Pancreas (tissue), 10 donors: ENCODE measurements around the gene SYNE4. TPM values are rescaled to one million over a fixed set of nuclear protein-coding genes. Genes with fewer than 3 reads are reported as not detected.

ENCODE experiments used
- ATAC-seq, 4 donors: fragments of 200-7000 bp; cut with Tn5 transposase; one replicate each; pipeline versions ENCODE4 v1.8.0 to v1.9.1; 2020; ENCODE audit warnings: mild to moderate bottlenecking in 4 of 4, moderate library complexity in 4 of 4
- DNase-seq, 6 donors: peaks; one replicate each; pipeline ENCODE4 v3.0.0-alpha.2; 2020
- FAIRE-seq: peaks from 2 replicates; lab custom pipeline; 2012; peaks lifted over from hg19 to GRCh38; lab: Jason Lieb, UNC
- H3K27ac ChIP-seq, 4 donors: fragments of 200-600 bp; sonication (generic); 1 replicate in 3 of 4; 2 replicates in 1 of 4; pipeline versions ENCODE4 v1.5.0 to v1.8.0; 2020
- H3K27me3 ChIP-seq, 4 donors: fragments of 200-600 bp; one replicate each; pipeline ENCODE4 v1.8.0; 2021
- H3K36me3 ChIP-seq, 3 donors: fragments of 200-600 bp; sonication (generic) in 1 of 3; one replicate each; pipeline versions ENCODE4 v1.5.0 to v1.8.0; 2020 to 2021
- H3K4me1 ChIP-seq, 3 donors: fragments of 200-600 bp; one replicate each; pipeline ENCODE4 v1.8.0; 2021
- H3K4me3 ChIP-seq, 4 donors: fragments of 200-600 bp; sonication (generic) in 2 of 4; one replicate each; pipeline versions ENCODE4 v1.5.0 to v1.8.0; 2020 to 2021
- H3K9me3 ChIP-seq, 4 donors: fragments of 200-600 bp; one replicate each; pipeline ENCODE4 v1.8.0; 2021
- CTCF ChIP-seq, 4 donors: fragments of 200-600 bp; sonication (generic) in 3 of 4; IDR thresholded peaks; one replicate each; pipeline versions ENCODE4 v1.5.0 to v1.8.0; 2021; ENCODE audit warnings: antibody characterized with exemption in 4 of 4
- WGBS, 2 donors: extraction: QIAGEN DNeasy Blood & Tissue Kit; methylation state at CpG; one replicate each; pipeline ENCODE4 v1.1.7; 2013; 5-methylcytosine and 5-hydroxymethylcytosine counted together
- intact Hi-C, 3 donors: fragments of 100-400 bp; cut with DNase I; formaldehyde crosslinking; loops; one replicate each; pipeline versions ENCODE4 v1.11.1 to v1.14.2; 2022
- polyA plus RNA-seq, 2 donors: library from polyadenylated mRNA; stranded (reverse); fragments of 200-250 nt; gene quantifications; one replicate each; pipeline ENCODE4 v1.2.3, GENCODE V29; 2013
- total RNA-seq, 6 donors: library from RNA; stranded (reverse); fragmentation: NEBNext Ultra II Directional in 4 of 6; extraction: Animal tissue kit (Norgen Biotek cat#: 25700) in 4 of 6; gene quantifications; one replicate each; pipeline versions ENCODE4 v1.2.1 to v1.2.4, GENCODE V29; 2021 to 2023
- donor health status: healthy with polysubstance abuse.
- donor health status: DM: no; HTN: no; CAD: no; lungs with moderate emphysema.
- donor health status: DM: no; HTN: no; CAD: no.
- donor health status: control.
- donor health status: control.
- donor health status: Bipolar disorder and iron deficiency.
- donor health status: DM: yes; HTN: yes; CAD: no.
- donor health status: DM: no; HTN: no; CAD: no.
- donor health status: DM: no; HTN: no; CAD: no.
- donor health status: DM: yes; HTN: yes; CAD: no.

Gene SYNE4
- total and polyA plus RNA-seq, 8 donors = 2.6 to 14.3 (median 4.7) TPM

- WGBS, 2 donors = 78 to 86% methylated on average over 8 of the region's 8 CpGs
- FAIRE-seq (no peak), DNase-seq (no peak), ATAC-seq (peak in 3 of 4 donors; percentile 35 to 66 (median 57))
- no peak overlapping the region for H3K27ac ChIP-seq
- no peak overlapping the region for H3K4me3 ChIP-seq
- H3K4me1 ChIP-seq = no peaks in the 10 kb centered on the region
- TF ChIP-seq CTCF (IDR thresholded peaks at IDR 0.05) = no peak
- H3K9me3 ChIP-seq = no peaks in the 10 kb centered on the region
- intact Hi-C loops = no loop called here
- H3K36me3 ChIP-seq = no peaks in the 10 kb centered on the region
- H3K27me3 ChIP-seq = no peaks in the 10 kb centered on the region
Observed at GRCh38 chr19:36030264-36031148, 21.9 kb upstream of the SYNE4 start.

GRCh38 chr19:36028313-36029041 lies 19.9 kb upstream of the SYNE4 start:
- Histone ChIP-seq H3K4me1 (no peaks in the 10 kb centered on the region), H3K9me3 (no peaks in the 10 kb centered on the region), H3K27me3 (no peaks in the 10 kb centered on the region), H3K4me3 (no peak overlapping the region), H3K36me3 (no peaks in the 10 kb centered on the region), H3K27ac (no peak overlapping the region)
- FAIRE-seq (no peak), ATAC-seq (no peak), DNase-seq (no peak)
- WGBS, 2 donors = 74 to 86% methylated on average over 10 of the region's 10 CpGs
- TF ChIP-seq CTCF (IDR thresholded peaks at IDR 0.05) = no peak
- intact Hi-C loops = no loop called here

DNA sequence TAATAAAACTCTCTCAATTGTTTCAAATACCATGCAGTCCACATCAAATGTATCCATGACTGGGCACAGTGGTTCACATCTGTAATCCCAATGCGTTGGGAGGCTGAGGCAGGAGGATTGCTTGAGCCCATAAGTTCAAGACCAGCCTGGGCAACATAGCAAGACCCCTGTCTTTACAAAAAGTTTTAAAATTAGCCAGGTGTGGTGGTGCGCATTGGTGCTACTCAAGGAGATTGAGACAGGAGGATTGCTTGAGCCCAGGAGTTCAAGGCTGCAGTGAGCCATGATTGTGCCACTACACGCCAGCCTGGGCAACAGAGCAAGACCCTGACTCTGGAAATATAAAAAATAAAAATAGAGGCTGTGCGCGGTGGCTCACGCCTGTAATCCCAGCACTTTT lies 19.1 kb upstream of the SYNE4 start:
- H3K27ac ChIP-seq = no peak overlapping the region
- H3K36me3 ChIP-seq = no peaks in the 10 kb centered on the region
- ATAC-seq (no peak), FAIRE-seq (no peak), DNase-seq (no peak)
- intact Hi-C loops = no loop called here
- H3K4me1 ChIP-seq = no peaks in the 10 kb centered on the region
- 91 to 92% methylated on average over 6 of the region's 6 CpGs for WGBS, 2 donors
- TF ChIP-seq CTCF (IDR thresholded peaks at IDR 0.05) = no peak
- no peak overlapping the region for H3K4me3 ChIP-seq
- no peaks in the 10 kb centered on the region for H3K9me3 ChIP-seq
- no peaks in the 10 kb centered on the region for H3K27me3 ChIP-seq

- Histone ChIP-seq H3K36me3 (no peaks in the 10 kb centered on the region), H3K4me1 (no peaks in the 10 kb centered on the region), H3K4me3 (no peak overlapping the region), H3K9me3 (no peaks in the 10 kb centered on the region), H3K27ac (no peak overlapping the region), H3K27me3 (no peaks in the 10 kb centered on the region)
- 92 to 94% methylated on average over 48 to 49 of the region's 49 CpGs for WGBS, 2 donors
- TF ChIP-seq CTCF (IDR thresholded peaks at IDR 0.05) = no peak
- FAIRE-seq = no peak
- intact Hi-C loops = no loop called here
- no peak for ATAC-seq
- DNase-seq = no peak
Observed at GRCh38 chr19:36026091-36026876, 17.7 kb upstream of the SYNE4 start.
